ENCODE results near the gene KLHL30.

The KLHL30 gene

DNA sequence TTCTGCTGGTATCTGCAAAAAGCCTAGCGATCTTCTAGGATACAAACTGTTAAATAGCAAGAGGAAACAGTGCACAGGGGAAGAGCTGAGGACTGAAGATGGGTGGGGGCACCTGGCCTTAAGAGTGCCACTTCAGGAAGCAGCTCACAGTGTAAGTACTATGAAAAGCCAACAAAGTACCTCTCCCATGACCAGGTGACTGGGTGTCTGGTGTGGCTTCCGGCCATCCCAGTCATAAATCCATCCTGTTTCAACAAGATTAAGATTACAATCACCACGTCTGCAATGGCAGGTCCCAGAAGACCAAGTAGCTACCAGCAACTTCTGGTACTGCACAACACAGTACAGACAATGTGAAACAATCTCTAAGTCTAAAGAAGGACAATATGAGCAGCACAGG is 36.2 kb downstream of the KLHL30 start:
- no peak for DNase-seq (ENCODE audit: low spot score)

DNA sequence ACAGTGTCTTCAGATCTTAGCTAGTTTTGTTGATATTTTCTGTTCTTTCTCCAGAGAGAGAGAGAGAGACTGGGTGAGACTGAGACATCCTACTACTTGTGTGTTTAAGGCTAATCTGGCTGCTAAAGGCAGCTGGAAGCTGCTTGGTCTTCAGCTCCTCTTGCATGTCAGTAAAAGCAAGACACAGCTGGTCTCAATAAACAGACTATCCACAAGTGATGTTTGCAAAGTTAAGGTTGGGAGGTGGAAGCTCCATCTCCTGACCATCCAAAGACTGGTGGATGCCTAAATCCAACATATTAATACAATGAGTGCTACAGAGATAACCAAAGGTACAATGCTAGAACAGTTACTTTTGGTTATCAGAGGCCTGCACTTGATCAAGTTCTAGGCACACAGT is 38.1 kb downstream of the KLHL30 start:
- DNase-seq (ENCODE audit: low spot score): no peak

DNA sequence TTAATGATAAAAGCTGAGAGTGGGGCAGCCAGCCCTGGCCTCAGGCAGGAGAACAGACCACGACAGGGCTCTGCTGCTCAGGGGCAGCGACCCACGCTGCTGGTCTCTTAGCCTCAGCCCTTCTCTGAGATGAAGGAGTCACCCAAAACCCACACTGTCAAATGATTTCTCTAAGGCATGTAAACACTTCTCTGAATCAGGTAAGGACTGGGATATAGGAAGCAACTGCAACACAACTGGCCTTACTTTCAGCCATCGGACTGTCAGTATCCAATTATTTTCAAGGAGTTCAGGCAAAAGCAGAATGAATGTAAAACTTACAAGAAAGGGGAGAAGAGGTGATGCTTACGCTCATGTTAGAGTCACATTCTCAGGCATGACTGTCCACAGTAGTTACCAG is 42.1 kb downstream of the KLHL30 start:
- no peak for DNase-seq (ENCODE audit: low spot score)

DNA sequence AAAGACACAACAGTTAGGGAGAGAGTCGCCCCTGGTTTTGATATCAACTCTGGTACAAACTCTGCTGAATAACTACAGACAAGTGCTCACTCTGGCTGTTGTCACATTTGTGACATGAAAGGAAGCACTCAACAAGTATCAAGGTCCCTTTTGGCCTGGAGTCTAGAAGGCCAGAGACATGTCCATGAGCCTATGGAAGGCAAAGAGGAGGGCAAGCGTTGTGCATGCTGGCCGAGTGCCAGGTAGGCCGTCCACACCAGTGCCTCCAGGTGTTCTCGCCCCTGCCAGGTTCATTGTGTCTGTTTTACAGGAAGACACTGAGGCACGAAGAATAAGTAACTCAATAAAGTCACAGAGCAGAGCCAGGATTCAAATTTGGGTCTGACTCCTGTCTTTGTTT is 43.9 kb downstream of the KLHL30 start:
- DNase-seq (ENCODE audit: low spot score): no peak

DNA sequence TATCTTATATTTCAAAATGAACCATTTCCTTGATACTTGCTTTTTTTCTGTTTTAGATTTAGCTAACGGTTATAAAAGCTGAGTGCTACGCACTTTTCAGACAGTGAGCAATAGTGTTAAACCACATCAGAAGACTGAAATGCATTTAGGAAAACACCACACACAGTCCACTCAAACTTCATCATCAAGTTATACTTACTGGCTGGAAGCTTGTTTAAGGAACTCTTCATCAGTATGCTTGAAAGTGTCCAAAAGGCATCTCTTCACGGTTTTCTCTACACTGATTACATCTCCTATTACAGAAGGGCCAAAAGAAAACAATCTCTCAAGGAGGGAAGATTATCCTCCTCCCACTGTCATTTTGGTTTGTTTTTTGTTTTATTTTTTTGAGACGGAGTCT is 45.4 kb downstream of the KLHL30 start:
- DNase-seq (ENCODE audit: low spot score): no peak

DNA sequence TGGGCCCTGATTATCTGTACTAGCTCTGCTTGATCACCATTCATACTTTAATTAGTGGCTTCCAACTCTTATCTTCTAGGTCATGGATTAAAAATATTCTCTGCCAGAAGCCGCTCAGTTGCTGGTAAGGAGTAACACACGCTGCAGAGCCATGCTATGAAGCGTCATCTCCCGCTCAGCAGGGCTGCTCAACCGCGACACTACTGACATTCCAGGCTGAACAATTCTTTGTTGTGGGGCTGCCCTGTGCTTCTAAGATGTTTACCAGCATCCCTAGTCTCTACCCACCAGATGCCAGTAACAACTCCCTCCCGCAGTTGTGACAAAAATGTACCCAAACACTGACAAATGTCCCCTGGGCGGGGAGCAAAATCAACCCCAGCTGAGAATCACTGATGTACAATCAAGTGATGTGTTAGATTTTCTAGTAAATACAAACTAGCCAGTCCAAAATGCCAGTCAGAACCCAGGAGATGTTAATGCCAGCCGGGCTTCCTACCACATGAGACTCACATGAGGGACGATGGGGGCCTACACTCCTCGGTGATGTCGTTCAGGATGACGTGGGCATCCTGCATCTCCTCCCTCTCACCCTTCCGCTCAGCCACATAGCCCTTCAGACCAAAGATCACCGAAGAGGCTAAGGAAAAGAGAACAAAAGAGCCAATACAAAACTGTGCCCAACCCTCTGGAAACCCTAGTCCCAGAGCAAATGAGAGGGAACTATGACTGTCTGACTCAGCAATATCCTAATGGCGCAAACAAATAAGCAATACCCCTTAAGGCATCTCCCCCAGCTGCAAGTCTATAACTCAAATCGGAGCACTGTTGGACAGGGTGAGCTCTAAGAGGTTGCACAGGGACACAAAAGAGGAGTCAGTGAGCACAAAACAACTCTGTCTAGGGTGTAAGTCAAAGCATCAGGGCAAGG is 49.4 kb downstream of the KLHL30 start:
- no peak for DNase-seq (ENCODE audit: low spot score)

DNA sequence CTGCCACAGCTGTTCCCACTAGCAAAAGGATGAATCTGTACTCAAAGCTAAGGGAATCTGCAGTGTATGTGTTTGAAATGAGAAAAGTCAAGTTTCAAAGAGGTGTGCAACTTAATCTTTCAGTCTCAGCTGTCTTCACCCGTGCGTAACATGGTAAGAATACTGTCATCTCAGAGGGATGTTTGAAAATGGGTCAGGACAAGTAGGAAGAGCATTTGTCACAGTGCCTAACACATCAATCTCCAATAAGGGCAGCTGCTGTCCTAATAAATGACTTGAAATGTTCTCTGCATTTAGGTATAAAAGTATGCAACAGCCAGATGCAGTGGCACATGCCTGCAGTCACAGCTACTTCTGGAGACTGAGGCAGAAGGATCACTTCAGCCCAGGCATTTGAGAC is 52.0 kb downstream of the KLHL30 start:
- no peak for DNase-seq (ENCODE audit: low spot score)
